Measurements from ENCODE around the gene MYBPH.

The MYBPH gene

GRCh38 chr1:203146042-203146369, 29.6 kb downstream of the MYBPH start:
- no peak for DNase-seq

GRCh38 chr1:203145321-203146041, 30.1 kb downstream of the MYBPH start:
- DNase-seq = no peak

GRCh38 chr1:203144661-203145060, 31.0 kb downstream of the MYBPH start:
- no peak for DNase-seq

GRCh38 chr1:203143641-203144040, 32.0 kb downstream of the MYBPH start:
- DNase-seq = no peak

- DNase-seq = no peak
Observed at GRCh38 chr1:203142684-203143408, 32.8 kb downstream of the MYBPH start.

GRCh38 chr1:203142124-203142523, 33.5 kb downstream of the MYBPH start:
- DNase-seq = no peak

- DNase-seq = no peak
Observed at GRCh38 chr1:203140743-203141520, 34.7 kb downstream of the MYBPH start.

- DNase-seq = no peak
Observed at GRCh38 chr1:203139976-203140475, 35.6 kb downstream of the MYBPH start.

GRCh38 chr1:203138066-203138465, 37.6 kb downstream of the MYBPH start:
- DNase-seq = no peak

GRCh38 chr1:203137324-203137723, 38.3 kb downstream of the MYBPH start:
- no peak for DNase-seq

- no peak for DNase-seq
Observed at GRCh38 chr1:203136409-203137042, 39.1 kb downstream of the MYBPH start.

GRCh38 chr1:203135636-203136305, 39.9 kb downstream of the MYBPH start:
- DNase-seq = no peak

- no peak for DNase-seq
Observed at GRCh38 chr1:203133970-203134725, 41.5 kb downstream of the MYBPH start.

GRCh38 chr1:203131548-203132200, 44.0 kb downstream of the MYBPH start:
- DNase-seq = no peak

- no peak for DNase-seq
Observed at GRCh38 chr1:203130358-203130985, 45.2 kb downstream of the MYBPH start.

- DNase-seq = no peak
Observed at GRCh38 chr1:203129501-203130231, 46.0 kb downstream of the MYBPH start.

GRCh38 chr1:203128716-203129500, 46.7 kb downstream of the MYBPH start:
- DNase-seq = no peak

GRCh38 chr1:203128431-203128715, 47.3 kb downstream of the MYBPH start:
- DNase-seq = no peak

GRCh38 chr1:203127666-203128430, 47.8 kb downstream of the MYBPH start, which contains the start of gene ADORA1:
TSS of gene ADORA1 (plus strand) at chr1:203127726. CDS start at chr1:203128842, 1,116 bp downstream.
- no peak for DNase-seq
